Tibial nerve (tissue), 4 donors: ENCODE measurements around the gene FIBCD1.

ENCODE experiments used
- CTCF ChIP-seq, 5 experiments: fragments of 200-600 bp in 3 of 5; fragments of 450-650 bp in 2 of 5; sonication (generic) in 3 of 5; IDR thresholded peaks; one replicate each; pipeline ENCODE4 v1.5.1; 2016 to 2019; ENCODE audit warnings: antibody characterized with exemption in 5 of 5, mild to moderate bottlenecking in 3 of 5, moderate library complexity in 2 of 5
- EP300 ChIP-seq, 2 donors: sonication (generic); formaldehyde crosslinking; IDR thresholded peaks; one replicate each; pipeline ENCODE4 v1.6.1; 2017; ENCODE audit warnings: antibody characterized with exemption in 2 of 2, mild to moderate bottlenecking in 1 of 2
- POLR2A ChIP-seq, 2 donors: fragments of 450-650 bp; IDR thresholded peaks; one replicate each; pipeline ENCODE4 v1.6.1; 2017; ENCODE audit warnings: antibody characterized with exemption in 2 of 2, mild to moderate bottlenecking in 2 of 2, moderate library complexity in 2 of 2

- TF ChIP-seq POLR2A (IDR thresholded peaks at IDR 0.05) (no peak), CTCF (IDR thresholded peaks at IDR 0.05) (no peak), EP300 (IDR thresholded peaks at IDR 0.05) (no peak)
Measured at GRCh38 chr9:130988400-130988747, 49.3 kb upstream of the FIBCD1 start.
